Activated T-cell treated with anti-CD3 and anti-CD28 coated beads, Interleukin-2, amount 50 U/mL, for 1 hour (primary cell): ENCODE data around the gene MBOAT2.
"Not testable (repeated sequence)": the region's sequence is repeated elsewhere in the genome, so short reads cannot be mapped to it uniquely, and the experiment has no call there.

Experiments
- DNase-seq: peaks from one replicate; pipeline ENCODE4 v3.0.0-alpha.2; 2020

The MBOAT2 gene

DNA sequence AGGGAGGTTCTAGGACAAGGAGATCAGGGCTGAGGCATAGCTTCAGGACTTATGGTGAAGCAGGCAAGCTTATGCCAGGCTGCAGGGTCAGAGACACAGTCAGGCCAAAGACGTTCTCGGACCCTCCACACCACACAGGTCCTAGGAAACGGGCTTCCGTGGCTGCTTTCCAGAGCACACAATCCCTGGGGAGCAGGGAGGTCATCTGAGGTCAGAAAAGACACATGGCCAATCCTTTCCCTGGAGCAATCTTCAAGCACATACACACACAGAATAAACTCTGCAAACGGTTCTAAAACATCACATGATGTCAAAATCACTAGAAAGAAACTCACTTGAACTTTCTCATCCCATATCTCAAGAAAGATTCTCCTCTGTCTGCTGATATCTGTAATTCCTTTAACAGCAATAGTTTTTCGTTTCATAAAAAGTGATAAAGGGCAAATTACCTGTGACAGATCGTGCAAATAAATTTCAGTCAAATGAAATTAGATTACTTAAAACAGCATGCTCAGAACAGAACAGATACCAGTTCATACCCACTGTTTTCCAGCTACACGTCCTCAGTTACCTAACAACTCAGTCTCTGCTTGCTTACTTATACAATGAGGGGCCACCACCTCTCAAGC, 63.9 kb downstream of the MBOAT2 start:
- DNase-seq = no peak

- no peak for DNase-seq
Measured at GRCh38 chr2:8938384-8938783, 65.1 kb downstream of the MBOAT2 start.

- DNase-seq = no peak
Measured at GRCh38 chr2:8935982-8936381, 67.5 kb downstream of the MBOAT2 start.

DNA sequence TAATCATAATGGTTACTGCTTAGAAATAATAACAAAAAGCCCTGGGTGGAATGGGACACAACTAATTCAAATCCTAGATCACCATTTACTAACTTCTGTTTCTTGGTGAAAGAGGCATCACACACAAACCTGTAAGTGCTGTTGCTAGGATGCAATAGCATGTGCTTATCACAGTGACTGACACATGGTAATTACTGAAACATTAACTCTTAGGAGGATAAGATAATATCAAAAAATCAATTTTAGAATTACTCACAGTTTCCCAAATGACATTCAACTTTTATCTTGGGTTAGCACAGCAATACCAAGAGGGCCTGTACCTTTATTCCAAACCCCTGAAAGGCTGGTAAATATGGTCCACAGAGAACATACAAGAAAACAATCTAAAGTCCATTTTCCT, 69.1 kb downstream of the MBOAT2 start:
- DNase-seq = no peak

DNA sequence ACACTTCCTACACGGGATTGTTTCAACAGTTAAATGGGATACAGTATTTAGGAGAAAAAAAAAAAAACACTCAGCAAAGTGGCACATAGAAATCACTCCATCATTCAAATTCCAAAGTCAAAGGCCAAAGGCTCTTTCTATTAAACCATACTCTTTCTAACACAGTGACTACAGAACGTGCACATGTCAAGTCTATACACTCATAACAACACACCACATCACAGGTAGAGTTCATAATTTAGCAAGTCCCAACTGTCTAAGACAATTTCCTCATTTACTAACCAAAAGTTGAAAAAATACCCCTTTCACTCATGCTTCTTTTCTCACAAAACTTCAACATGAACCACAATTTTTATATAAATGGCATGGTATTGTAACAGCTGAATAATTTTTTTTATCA, 70.8 kb downstream of the MBOAT2 start:
- no peak for DNase-seq

DNA sequence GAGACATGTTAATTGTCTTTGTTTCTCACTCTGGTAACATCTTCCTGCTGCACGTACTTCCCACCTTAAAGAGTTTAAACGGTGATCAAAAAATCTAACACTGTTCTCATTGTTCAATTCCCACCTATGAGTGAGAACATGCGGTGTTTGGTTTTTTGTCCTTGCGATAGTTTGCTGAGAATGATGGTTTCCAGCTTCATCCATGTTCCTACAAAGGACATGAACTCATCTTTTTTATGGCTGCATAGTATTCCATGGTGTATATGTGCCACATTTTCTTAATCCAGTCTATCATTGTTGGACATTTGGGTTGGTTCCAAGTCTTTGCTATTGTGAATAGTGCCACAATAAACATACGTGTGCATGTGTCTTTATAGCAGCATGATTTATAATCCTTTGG, 73.3 kb downstream of the MBOAT2 start:
- not testable (repeated sequence) for DNase-seq

DNA sequence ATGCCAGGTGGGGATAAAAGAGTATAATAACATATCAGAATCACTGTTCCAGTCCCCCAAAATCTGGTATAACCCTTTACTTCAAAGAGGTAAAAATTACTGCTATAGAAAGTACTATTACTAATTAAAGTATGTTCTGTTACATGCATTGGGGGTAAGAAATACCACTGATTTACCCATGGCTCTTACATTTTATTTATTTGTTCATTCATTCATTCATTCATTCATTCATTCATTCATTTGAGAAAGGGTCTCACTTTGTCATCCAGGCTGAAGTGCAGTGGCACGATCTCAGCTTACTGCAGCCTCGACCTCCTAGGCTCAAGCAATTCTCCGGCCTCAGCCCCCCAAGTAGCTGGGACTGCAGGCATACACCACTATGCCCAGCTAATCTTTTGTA, 74.4 kb downstream of the MBOAT2 start:
- DNase-seq = no peak

- DNase-seq = no peak
Measured at GRCh38 chr2:8927510-8928455, 75.7 kb downstream of the MBOAT2 start.

GRCh38 chr2:8926356-8926755, 77.1 kb downstream of the MBOAT2 start:
- DNase-seq = no peak

GRCh38 chr2:8925411-8925810, 78.1 kb downstream of the MBOAT2 start:
- DNase-seq = no peak

DNA sequence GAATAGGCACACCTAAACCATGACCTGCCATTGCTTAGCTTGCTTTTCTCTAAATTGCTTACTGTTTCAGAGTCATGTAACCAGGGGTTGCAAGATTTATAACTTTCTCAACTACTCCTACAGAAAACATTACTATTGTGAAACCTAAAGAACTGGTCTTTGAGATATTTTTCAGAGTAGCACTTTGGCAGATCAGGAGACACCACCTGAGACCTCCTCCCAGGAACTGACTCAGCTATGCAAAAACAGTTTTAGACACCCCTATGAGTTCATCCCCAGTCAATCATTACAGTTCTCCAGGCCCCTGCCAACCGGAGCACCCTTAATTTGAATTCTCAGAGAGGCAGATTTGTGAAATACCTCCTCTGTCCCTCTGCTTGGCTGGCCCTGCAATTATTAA, 80.3 kb downstream of the MBOAT2 start:
- no peak for DNase-seq

DNA sequence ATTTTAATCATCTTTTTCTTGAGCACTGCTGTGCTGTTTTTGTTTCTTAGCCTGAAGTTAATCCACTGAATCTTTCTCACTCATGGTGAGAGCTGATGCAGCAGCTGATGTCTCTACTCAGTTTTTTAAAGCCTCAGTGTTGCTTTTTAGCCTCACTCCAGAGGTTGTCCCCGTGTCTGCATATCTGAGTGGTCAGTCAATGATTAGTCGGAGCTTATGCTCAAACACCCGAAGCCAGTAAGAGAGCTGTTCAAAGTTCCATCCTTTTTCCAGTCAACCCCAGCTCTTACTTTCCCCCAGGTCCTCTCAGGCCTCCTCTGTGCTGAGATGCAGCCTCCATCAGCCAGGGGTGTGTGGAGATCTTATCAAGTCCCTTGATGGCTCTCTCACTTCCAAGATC, 81.1 kb downstream of the MBOAT2 start:
- no peak for DNase-seq

DNA sequence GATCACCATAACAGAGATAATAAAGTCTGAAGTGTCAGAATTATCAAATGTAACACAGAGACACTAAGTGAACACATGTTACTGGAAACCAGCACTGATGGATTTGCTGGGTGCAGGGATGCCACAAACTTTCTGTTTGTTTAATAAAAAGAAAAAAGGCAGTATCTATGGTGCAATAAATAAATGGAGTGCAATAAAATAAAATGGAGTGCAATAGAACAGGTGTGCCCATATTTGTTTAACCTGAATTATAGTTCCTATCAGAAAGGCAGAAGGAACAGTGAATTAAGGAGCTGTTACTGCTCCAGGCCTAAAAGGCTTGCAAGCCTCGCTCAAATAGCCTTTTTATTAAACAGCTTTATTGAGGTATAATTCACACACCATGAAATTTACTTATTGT, 85.1 kb downstream of the MBOAT2 start:
- DNase-seq = no peak

DNA sequence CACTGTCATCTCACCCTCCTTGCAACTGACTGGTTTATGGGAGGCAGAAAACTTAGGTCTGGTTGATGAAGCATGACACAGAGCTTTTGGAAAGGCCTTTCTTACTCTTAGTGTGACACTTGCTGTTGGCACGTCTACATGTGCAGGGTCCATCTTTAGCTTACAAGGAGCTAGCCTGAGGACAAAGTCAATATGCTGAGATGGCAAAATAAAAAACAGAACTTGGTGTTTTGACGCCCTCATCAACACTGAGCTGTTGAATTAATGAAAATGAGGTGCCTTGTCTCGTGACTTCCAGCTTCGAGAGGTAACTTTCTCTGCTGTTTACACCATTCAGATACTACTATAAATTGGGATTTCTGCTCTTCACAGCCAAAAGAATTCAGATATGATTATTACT, 87.5 kb downstream of the MBOAT2 start:
- DNase-seq = no peak

GRCh38 chr2:8913767-8914166, 89.7 kb downstream of the MBOAT2 start:
- not testable (repeated sequence) for DNase-seq

- DNase-seq = no peak
Measured at GRCh38 chr2:8907764-8908288, 95.7 kb downstream of the MBOAT2 start.

DNA sequence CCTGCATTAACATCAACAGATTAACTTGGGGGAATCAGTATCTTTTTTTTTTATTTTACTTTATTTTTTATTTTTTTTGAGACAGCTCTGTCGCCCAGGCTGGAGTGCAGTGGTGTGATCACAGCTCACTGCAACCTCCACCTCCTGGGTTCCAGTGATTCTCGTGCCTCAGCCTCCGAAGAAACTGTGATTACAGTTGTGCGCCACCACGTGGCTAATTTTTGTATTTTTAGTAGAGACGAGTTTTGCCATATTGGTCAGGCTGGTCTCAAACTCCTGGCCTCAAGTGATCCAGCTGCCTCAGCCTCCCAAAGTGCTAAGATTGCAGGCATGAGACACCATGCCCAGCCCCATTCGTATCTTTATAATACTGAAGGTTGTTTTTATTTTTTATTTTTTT, 99.6 kb downstream of the MBOAT2 start:
- DNase-seq = not testable (repeated sequence)

DNA sequence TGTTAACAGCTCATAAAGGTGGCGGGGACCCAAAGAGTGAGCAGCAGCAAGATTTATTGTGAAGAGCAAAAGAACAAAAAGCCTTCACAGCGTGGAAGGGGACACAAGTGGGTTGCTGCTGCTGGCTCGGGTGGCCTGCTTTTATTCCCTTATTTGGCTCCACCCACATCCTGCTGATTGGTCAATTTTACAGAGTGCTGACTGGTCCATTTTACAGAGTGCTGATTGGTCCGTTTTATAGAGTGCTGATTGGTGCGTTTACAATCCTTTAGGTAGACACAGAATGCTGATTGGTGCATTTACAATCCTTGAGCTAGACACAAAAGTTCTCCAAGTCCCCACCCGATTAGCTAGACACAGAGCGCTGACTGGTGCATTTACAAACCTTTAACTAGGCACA, 100.7 kb downstream of the MBOAT2 start:
- DNase-seq = not testable (repeated sequence)

- not testable (repeated sequence) for DNase-seq
Measured at GRCh38 chr2:8897206-8897605, 106.3 kb downstream of the MBOAT2 start.

DNA sequence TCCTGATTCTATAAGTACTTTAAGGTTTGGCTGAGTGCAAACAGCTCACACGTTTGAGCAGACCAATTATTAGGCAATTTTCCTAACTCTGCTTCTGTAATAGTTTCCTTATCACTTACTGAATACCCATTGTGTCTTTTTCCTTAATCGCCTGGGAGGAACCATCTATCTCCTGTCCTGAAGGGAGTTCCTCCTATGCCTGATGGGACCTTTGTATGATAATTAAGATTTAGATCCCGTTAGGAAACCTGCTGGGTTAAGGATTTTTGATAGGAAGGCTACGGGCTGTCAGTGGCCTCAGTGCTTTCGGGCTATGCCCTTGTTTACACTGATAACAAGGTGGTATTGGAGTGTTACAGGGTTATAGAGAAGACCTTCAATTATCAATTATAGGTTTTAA, 106.8 kb downstream of the MBOAT2 start:
- not testable (repeated sequence) for DNase-seq

DNA sequence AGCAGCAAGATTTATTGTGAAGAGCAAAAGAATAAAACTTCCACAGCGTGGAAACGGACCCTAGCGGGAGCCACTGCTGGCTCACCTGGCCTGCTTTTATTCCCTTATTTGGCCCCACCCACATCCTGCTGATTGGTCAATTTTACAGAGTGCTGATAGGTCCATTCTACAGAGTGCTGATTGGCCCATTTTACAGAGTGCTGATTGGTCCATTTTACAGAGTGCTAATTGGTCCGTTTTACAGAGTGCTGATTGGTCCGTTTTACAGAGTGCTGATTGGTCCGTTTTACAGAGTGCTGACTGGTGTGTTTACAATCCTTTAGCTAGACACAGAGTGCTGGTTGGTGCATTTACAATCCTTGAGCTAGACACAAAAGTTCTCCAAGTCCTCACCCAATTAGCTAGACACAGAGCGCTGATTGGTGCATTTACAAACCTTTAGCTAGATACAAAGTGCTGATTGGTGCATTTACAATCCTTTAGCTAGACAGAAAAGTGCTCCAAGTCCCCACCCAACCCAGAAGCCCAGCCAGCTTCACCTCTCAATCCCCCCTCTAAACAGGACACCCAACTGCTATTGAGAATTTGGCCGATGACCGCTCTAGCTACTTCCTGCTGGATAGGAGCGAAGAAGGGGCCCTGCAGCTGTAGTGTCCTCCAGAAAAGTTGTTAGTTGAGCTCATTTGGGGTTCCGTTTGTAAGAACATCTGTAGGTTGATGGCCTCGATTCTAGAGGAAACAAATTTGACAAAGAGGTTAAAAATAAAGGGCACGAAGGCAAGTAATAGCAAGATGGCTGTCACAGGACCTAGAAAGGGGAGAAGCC, 108.2 kb downstream of the MBOAT2 start:
- not testable (repeated sequence) for DNase-seq

GRCh38 chr2:8893978-8894820, 109.3 kb downstream of the MBOAT2 start:
- no peak for DNase-seq
